ENCODE data around the gene CCDC27. TPM values are rescaled to one million over a fixed set of nuclear protein-coding genes. Genes with fewer than 3 reads are reported as not detected.
"Not testable (repeated sequence)": the region's sequence is repeated elsewhere in the genome, so short reads cannot be mapped to it uniquely, and the experiment has no call there.

CCDC27 gene
- total RNA-seq, 1 experiment from 2014 or later: not detected

DNA sequence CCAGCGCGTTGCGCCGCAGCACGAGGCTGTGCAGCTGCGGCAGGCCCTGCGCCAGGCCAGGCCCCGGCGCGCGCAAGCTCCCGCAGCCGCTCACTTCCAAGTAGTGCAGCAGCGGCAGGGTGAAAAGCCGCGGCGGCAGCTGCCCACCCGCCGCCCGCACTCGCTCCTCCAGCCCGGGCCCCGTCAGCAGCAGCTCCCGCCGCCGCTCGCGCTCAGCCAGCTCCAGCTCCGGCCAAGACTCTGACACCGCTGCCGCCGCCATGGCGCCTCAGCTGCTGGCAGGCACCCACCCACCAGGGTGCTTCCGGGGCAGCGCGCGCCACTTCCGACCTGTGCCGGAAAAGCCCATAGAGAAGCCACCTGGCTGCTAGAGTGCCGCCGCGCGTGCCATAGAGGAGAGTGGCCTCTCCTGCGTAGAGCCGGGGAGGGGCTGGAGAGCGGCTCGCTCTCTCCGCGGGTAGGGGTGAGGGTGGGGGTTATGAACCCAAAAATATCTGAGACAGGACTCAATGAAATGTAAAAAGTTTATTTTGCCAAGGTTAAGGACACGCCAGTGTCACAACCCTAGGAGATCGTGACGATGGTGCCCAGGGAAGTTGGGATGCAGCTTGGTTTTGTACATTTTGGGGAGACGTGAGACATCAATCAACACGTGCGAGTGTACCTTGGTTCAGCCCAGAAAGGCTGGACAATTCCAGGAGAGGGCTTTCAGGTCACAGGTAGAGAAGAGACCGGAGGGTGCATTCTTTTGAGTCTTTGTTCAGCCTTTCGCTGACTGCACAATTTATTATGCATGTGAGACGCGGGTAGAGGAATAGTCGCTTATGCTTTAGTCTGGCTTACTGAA, 44.2 kb downstream of the CCDC27 start, which contains the start of gene LRRC47:
Gene LRRC47 (minus strand): TSS at position 284 of the 847 bp plus-strand sequence. CDS start 22 bp downstream, at position 262.
- TSS peak; percentile 68 for BruUV-seq (replicated peaks)
- intact Hi-C loops (cut with micrococcal nuclease; ENCODE audit: unreplicated experiment): no loop called here
- ChIA-PET POLR2A (interaction anchor here (0.6 kb wide), 1 partner anchor 171 kb away, joined by 4 read pairs; no protein-coding TSS in a partner anchor), CTCF (interaction anchor here (0.5 kb wide), 1 partner anchor 306 kb away, joined by 5 read pairs; no protein-coding TSS in a partner anchor)
- H3K4me3 ChIP-seq (ENCODE audit: low read depth, low read length): peak within 1 kb of the TSS; percentile 90
- peak within 1 kb of the TSS; percentile 93 for H3K27ac Mint-ChIP-seq (ENCODE audit: unreplicated experiment)
- peak; percentile 90 to 91 for DNase-seq
- peaks cover 3% of the 10 kb centered on the region; the same call in 1 of the 2 replicates for H3K9me3 ChIP-seq
- H3K36me3 Mint-ChIP-seq (ENCODE audit: insufficient read depth, unreplicated experiment): peaks cover 25% of the 10 kb centered on the region
- H3K4me1 ChIP-seq: peaks cover 5% of the 10 kb centered on the region; the same call in 1 of the 2 replicates
- no peaks in the 10 kb centered on the region for H3K27me3 ChIP-seq (replicated peaks; ENCODE audit: control insufficient read depth, insufficient read depth, low read length)
- no peaks in the 10 kb centered on the region for H3K27me3 Mint-ChIP-seq (ENCODE audit: insufficient read depth, unreplicated experiment)
- H3K4me1 Mint-ChIP-seq (ENCODE audit: low read depth, unreplicated experiment): peaks cover 8% of the 10 kb centered on the region
- peak within 1 kb of the TSS; percentile 88 for H3K4me3 Mint-ChIP-seq (ENCODE audit: unreplicated experiment)
- TF ChIP-seq, protein P1, sequence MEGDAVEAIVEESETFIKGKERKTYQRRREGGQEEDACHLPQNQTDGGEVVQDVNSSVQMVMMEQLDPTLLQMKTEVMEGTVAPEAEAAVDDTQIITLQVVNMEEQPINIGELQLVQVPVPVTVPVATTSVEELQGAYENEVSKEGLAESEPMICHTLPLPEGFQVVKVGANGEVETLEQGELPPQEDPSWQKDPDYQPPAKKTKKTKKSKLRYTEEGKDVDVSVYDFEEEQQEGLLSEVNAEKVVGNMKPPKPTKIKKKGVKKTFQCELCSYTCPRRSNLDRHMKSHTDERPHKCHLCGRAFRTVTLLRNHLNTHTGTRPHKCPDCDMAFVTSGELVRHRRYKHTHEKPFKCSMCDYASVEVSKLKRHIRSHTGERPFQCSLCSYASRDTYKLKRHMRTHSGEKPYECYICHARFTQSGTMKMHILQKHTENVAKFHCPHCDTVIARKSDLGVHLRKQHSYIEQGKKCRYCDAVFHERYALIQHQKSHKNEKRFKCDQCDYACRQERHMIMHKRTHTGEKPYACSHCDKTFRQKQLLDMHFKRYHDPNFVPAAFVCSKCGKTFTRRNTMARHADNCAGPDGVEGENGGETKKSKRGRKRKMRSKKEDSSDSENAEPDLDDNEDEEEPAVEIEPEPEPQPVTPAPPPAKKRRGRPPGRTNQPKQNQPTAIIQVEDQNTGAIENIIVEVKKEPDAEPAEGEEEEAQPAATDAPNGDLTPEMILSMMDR (IDR thresholded peaks at IDR 0.05; ENCODE audit: insufficient read depth in 1 of 2, low read depth in 1 of 2, low read length in 1 of 2, severe bottlenecking in 1 of 2, unreplicated experiment in 1 of 2): no peak
- H3K36me3 ChIP-seq (ENCODE audit: control insufficient read depth, insufficient read depth, low read length): no peaks in the 10 kb centered on the region
- no peaks in the 10 kb centered on the region for H3K9me3 Mint-ChIP-seq (ENCODE audit: unreplicated experiment)

DNA sequence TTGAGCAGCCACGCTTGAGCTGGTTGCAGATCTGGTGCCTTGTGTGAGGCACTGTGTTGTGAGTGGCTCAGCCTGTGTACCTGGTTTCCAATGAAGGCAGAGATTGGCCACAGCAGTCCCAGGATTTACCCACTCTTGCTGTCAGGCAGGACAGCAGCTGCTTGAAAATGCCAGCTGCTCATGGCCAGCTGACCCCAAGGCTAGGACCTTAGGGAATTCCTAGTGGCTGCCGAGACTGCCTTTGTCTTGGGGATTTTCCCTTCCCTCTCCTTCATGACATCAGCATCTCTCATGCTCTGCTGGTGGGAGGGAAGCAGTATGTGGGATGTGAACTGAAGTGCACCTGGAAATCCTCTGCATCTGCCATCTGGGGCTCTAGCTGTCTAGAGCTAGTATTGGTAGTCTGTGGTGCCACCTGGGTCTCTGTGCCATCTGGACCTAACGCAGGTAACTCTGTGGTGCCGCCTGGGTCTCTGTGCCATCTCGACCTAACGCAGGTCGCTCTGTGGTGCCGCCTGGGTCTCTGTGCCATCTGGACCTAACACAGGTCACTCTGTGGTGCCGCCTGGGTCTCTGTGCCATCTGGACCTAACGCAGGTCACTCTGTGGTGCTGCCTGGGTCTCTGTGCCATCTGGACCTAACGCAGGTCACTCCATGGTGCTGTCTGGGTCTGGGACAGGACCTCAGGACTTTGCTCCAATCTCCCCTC, 47.9 kb downstream of the CCDC27 start:
- BruUV-seq (replicated peaks): no TSS peak
- CTCF ChIA-PET: no interaction called here
- H3K9me3 Mint-ChIP-seq (ENCODE audit: unreplicated experiment): no peaks in the 10 kb centered on the region
- H3K4me1 ChIP-seq: peaks cover 5% of the 10 kb centered on the region; the same call in 1 of the 2 replicates
- intact Hi-C loops (cut with micrococcal nuclease; ENCODE audit: unreplicated experiment): no loop called here
- H3K27me3 Mint-ChIP-seq (ENCODE audit: insufficient read depth, unreplicated experiment): peaks cover 7% of the 10 kb centered on the region
- H3K36me3 Mint-ChIP-seq (ENCODE audit: insufficient read depth, unreplicated experiment): peaks cover 9% of the 10 kb centered on the region
- peaks cover 3% of the 10 kb centered on the region; the same call in 1 of the 2 replicates for H3K9me3 ChIP-seq
- no peak overlapping the region for H3K4me3 Mint-ChIP-seq (ENCODE audit: unreplicated experiment)
- peaks cover 8% of the 10 kb centered on the region for H3K4me1 Mint-ChIP-seq (ENCODE audit: low read depth, unreplicated experiment)
- H3K36me3 ChIP-seq (ENCODE audit: control insufficient read depth, insufficient read depth, low read length): no peaks in the 10 kb centered on the region
- TF ChIP-seq, protein P1 (IDR thresholded peaks at IDR 0.05; ENCODE audit: insufficient read depth in 1 of 2, low read depth in 1 of 2, low read length in 1 of 2, severe bottlenecking in 1 of 2, unreplicated experiment in 1 of 2): no peak
- no peaks in the 10 kb centered on the region for H3K27me3 ChIP-seq (replicated peaks; ENCODE audit: control insufficient read depth, insufficient read depth, low read length)
- no peak for DNase-seq
- H3K4me3 ChIP-seq (ENCODE audit: low read depth, low read length): no peak overlapping the region
- POLR2A ChIA-PET: no interaction called here
- no peak overlapping the region for H3K27ac Mint-ChIP-seq (ENCODE audit: unreplicated experiment)

DNA sequence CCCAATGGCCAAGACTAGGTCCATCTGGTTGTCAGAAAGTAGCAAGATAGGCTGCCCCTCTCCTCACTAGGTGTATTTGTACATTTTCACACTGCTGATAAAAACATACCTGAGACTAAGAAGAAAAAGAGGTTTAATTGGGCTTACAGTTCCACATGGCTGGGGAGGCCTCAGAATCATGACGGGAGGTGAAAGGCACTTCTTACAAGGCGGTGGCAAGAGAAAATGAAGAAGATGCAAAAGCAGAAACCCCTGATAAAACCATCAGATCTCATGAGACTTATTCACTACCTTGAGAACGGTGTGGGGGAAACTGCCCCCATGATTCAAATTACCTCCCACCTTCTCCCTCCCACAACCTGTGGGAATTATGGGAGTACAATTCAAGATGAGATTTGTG, 48.5 kb downstream of the CCDC27 start:
- DNase-seq; H3K9me3 ChIP-seq; H3K4me3 Mint-ChIP-seq (ENCODE audit: unreplicated experiment); CTCF ChIA-PET; H3K27me3 Mint-ChIP-seq (ENCODE audit: insufficient read depth, unreplicated experiment); BruUV-seq (replicated peaks); POLR2A ChIA-PET; H3K9me3 Mint-ChIP-seq (ENCODE audit: unreplicated experiment); H3K36me3 Mint-ChIP-seq (ENCODE audit: insufficient read depth, unreplicated experiment); intact Hi-C loops (cut with micrococcal nuclease; ENCODE audit: unreplicated experiment); H3K4me1 ChIP-seq; H3K27ac Mint-ChIP-seq (ENCODE audit: unreplicated experiment); H3K36me3 ChIP-seq (ENCODE audit: control insufficient read depth, insufficient read depth, low read length); H3K4me1 Mint-ChIP-seq (ENCODE audit: low read depth, unreplicated experiment); H3K27me3 ChIP-seq (replicated peaks; ENCODE audit: control insufficient read depth, insufficient read depth, low read length); H3K4me3 ChIP-seq (ENCODE audit: low read depth, low read length): not testable (repeated sequence)

Data from Caco-2 (cell line).